Nucleus accumbens (tissue), 56 donors: ENCODE results near the gene NFATC2IP.
"Not testable (repeated sequence)": the region's sequence is repeated elsewhere in the genome, so short reads cannot be mapped to it uniquely, and the experiment has no call there.

Experiments used
- DNase-seq, 56 donors: peaks; one replicate each; lab custom pipeline; 2025; lab: John Stamatoyannopoulos, UW

The NFATC2IP gene

DNA sequence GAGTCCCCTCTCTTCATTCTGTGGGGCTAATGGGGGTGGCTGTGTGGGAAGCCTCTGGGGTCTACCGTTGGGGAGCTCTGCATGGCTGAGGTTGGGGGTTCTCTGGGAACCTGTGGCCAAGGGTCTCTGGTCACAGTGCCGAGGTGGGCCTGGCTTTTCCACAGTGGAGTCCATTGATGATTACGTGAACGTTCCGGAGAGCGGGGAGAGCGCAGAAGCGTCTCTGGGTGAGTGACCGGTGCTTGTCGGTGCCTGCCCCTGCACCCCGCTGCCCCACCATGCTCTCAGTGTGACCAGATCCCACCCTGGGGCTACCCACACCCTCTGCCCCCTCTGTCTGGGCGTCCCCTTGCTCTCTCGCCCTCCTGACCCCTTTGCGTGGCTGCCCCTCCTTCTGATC, 38.6 kb downstream of the NFATC2IP start:
- no peak for DNase-seq

GRCh38 chr16:28990375-28991040, 39.8 kb downstream of the NFATC2IP start:
- no peak for DNase-seq

GRCh38 chr16:28991687-28992086, 41.0 kb downstream of the NFATC2IP start:
- DNase-seq: no peak

- no peak for DNase-seq
Measured at GRCh38 chr16:28992496-28992895, 41.8 kb downstream of the NFATC2IP start.

DNA sequence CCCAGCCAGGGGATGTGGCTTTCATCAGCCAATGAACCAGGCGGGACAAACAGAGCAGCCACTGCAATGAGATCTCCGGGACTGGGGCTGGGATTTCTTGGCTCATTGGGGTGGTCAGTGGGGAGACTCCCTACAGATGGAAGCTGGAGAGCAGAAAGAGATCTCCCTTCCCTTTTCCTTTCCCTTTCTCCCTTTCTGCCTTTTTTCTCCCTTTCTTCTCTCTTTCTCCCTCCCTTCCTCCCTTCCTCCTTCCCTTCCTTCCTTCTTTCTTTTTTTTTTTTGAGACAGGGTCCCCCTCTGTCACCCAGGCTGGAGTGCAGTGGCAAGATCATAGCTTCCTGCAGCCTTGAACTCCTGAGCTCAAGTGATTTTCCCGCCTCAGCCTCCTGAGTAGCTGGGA, 48.1 kb downstream of the NFATC2IP start:
- DNase-seq: no peak

- no peak for DNase-seq
Measured at GRCh38 chr16:28999577-28999976, 48.8 kb downstream of the NFATC2IP start.

GRCh38 chr16:29000019-29000418, 49.3 kb downstream of the NFATC2IP start:
- no peak for DNase-seq

DNA sequence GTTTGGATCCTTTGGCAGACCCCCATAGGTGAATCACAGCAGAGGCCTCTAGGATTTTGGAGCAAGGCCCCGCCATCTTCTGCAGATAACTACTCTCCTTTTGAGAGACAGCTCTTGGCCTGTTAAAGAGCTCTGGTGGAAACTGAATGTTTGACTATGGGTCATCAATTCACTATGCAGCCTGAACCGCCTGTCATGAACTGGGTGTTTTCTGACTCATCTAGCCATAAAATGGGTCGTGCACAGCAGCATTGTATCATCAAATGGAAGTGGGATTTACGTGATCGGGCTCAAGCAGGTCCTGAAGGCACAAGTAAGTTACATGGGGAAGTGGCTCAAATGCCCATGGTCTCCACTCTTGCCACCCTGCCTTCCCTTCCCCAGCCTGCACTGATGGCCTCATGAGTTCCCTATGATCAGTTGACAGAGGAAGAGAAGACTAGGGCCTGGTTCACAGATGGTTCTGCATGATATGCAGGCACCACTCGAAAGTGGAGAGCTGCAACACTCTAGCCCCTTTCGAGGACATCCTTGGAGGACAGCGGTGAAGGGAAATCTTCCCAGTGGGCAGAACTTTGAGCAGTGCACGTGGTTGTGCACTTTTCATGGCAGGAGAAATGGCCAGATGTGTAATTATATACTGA, 53.9 kb downstream of the NFATC2IP start:
- DNase-seq: not testable (repeated sequence)

DNA sequence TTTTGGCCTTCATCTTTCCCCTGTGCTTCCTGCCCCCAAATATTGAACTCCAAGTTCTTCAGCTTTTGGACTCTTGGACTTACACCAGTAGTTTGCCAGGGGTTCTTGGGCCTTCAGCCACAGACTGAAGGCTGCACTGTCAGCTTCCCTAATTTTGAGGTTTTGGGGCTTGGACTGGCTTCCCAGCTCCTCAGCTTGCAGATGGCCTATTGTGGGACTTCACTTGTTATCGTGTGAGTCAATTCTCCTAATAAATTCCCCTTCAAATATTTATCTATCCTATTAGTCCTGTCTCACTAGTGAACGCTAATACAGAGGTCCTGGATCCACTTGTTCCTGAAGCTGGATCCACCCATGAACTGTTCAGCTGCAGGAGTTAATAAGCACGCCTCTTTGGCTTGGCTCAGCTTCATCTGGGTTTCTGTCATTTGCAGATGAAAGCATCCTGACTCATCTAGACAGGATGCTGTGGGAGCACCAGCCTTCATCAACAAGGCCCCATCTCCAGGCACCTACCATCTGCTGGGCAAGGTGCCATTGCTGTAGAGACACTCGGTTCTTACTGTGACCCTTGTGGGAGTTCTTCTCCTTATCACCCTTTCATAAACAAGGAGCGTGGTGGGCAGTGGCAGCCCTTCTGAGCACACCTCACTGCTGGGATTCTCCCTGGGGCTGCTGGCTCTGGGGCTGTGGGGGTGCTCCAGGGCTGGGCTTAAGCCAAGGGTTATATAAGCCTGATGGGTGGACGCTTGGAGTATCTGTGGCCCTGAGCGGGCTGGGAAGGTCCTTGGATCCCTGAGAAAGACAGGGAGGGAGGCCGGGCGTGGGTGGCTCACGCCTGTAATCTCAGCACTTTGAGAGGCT, 57.2 kb downstream of the NFATC2IP start:
- no peak for DNase-seq

DNA sequence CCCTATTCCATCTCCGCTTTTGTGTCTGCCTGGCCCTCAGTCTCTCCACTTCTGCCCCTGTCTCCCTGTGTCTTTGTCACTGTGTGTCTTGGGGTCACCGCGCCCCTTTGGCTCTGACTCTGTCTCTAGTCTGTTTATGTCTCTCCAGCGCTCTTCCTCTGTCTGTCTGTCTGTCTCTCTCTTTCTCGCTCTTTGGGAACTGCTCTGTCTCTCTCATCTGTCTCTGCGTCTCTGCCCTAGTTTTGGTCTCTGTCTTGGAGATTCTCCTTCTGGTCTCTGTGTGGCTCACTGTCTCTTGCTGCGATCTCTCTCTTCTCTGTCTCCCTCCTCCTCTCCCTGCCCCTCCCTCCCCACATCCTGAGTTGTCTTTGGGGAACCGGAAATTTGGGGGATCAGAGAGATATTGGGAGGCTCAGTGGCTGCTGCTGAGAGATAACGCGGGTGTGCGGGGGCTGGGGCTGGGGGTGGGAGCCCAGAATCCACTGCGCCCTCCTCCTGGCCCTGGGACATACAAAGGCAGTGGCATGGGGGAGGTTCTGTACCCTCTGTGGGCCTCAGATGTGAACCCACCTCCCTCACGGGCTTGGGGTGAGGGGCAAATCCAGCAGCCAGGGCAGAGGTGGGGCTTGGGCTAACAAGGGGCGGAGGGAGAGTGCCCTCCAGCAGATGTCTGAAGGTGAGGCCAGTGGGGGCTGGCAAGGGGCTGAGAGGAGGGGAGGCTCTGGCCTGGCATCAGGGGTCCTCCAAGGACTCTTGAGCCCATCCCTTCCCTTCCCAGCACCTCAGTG, 58.5 kb downstream of the NFATC2IP start:
- DNase-seq: no peak

DNA sequence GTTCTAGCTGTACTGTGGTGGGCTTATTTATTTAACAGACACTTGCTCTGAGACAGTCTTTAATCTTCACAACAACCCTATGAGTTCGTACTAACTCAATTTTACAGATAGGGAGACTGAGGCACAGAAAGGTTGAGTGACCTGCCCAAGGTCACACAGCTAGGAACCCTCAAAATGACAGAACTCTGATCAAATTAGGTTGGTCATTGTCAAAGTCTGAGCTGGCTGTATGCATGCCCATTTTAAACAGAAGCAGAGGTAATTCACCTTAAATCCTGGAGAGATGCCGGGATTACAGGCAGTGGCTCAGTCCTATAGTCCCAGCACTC, 59.1 kb downstream of the NFATC2IP start:
- no peak for DNase-seq

GRCh38 chr16:29011112-29011511, 60.4 kb downstream of the NFATC2IP start:
- no peak for DNase-seq

DNA sequence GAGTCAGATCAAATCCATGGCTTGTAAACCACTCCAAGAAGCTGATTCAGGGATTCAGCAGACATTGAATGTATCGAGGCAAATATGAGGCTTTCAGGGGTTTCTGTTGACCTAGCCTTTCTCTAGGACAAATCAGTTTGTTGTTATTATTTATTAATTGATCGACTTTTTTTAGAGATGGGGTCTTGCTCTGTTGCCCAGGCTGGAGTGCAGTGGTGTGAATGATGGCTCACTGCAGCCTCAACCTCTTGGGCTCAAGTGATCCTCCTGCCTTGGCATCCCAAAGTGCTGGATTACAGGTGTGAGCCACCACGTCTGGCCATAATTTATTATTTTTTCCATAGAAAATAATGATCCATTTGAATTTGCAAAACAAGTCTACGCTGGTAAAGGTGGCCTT, 61.1 kb downstream of the NFATC2IP start:
- no peak for DNase-seq

DNA sequence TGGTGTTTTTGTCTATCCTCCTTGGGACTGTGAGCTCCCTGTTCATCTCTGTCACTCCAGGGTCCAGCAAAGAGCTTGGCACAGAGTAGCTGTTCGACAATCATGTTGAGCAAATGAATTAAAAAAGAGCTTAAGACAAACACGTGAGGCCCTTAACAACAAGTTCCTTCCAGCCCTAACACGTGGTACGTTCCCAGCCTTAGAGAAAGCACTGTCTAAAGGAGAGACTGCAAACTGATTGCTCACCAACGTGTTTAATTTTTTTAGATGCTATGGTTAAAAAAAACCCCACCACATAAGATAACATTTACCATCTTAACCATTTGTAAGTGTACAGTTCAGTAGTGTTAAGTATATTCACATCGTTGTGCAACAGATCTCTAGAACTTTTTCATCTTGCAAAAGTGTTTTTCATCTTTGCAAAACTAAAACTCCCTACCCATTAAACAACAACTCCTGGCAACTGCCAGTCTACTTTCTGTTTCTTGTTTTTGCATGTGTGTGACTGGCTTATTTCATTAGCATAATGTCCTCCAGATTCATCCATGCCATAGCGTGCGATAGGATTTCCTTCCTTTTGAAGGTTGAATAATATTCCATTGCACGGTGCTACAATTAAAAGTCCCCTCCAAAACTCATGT, 62.3 kb downstream of the NFATC2IP start:
- no peak for DNase-seq

- no peak for DNase-seq
Measured at GRCh38 chr16:29014561-29015069, 63.9 kb downstream of the NFATC2IP start.
